Measurements from ENCODE around the gene FANCM. TPM values are rescaled to one million over a fixed set of nuclear protein-coding genes. Genes with fewer than 3 reads are reported as not detected.

FANCM gene
- total and polyA plus RNA-seq, 2 experiments from 2014 or later: 19.6 to 21.1 TPM

DNA sequence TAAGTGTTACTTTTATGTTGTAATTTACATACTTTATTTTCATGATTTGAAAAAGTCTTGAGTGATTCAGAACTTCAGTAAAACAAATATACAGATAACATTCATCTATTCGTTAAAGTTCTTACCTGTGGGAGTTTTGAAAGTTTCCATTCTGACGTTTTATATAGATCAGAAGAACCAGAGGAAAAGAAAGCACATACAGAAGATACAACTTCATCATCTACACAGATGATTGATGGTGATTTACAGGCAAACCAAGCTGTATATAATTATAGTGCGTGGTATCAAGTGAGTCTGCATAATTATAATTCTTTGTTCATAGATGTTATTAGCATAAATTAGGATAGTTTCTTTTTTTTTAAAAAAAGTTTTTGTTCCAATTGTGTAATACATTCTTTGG, 21.4 kb upstream of the FANCM start:
- TF ChIP-seq ZNF331 (CRISPR knock-in tag; IDR thresholded peaks at IDR 0.05; ENCODE audit: low read depth) (no peak), EZH2 (IDR thresholded peaks at IDR 0.05; ENCODE audit: low read depth, unreplicated experiment) (no peak), STAT1 (IDR thresholded peaks at IDR 0.05; ENCODE audit: unreplicated experiment) (no peak), POLR2AphosphoS5 (IDR thresholded peaks at IDR 0.05; ENCODE audit: low read depth) (no peak), EZH2phosphoT487 (IDR thresholded peaks at IDR 0.05; ENCODE audit: unreplicated experiment) (no peak), NANOG (IDR thresholded peaks at IDR 0.05; ENCODE audit: borderline replicate concordance) (no peak), ZNF114 (CRISPR knock-in tag; IDR thresholded peaks at IDR 0.05) (no peak), JUNB (IDR thresholded peaks at IDR 0.05; ENCODE audit: unreplicated experiment) (no peak), CREB1 (CRISPR knock-in tag; IDR thresholded peaks at IDR 0.05; ENCODE audit: low read depth) (no peak)
- TF ChIP-seq, protein P1, sequence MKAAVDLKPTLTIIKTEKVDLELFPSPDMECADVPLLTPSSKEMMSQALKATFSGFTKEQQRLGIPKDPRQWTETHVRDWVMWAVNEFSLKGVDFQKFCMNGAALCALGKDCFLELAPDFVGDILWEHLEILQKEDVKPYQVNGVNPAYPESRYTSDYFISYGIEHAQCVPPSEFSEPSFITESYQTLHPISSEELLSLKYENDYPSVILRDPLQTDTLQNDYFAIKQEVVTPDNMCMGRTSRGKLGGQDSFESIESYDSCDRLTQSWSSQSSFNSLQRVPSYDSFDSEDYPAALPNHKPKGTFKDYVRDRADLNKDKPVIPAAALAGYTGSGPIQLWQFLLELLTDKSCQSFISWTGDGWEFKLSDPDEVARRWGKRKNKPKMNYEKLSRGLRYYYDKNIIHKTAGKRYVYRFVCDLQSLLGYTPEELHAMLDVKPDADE (IDR thresholded peaks at IDR 0.05): no peak
- TF ChIP-seq, protein P2, sequence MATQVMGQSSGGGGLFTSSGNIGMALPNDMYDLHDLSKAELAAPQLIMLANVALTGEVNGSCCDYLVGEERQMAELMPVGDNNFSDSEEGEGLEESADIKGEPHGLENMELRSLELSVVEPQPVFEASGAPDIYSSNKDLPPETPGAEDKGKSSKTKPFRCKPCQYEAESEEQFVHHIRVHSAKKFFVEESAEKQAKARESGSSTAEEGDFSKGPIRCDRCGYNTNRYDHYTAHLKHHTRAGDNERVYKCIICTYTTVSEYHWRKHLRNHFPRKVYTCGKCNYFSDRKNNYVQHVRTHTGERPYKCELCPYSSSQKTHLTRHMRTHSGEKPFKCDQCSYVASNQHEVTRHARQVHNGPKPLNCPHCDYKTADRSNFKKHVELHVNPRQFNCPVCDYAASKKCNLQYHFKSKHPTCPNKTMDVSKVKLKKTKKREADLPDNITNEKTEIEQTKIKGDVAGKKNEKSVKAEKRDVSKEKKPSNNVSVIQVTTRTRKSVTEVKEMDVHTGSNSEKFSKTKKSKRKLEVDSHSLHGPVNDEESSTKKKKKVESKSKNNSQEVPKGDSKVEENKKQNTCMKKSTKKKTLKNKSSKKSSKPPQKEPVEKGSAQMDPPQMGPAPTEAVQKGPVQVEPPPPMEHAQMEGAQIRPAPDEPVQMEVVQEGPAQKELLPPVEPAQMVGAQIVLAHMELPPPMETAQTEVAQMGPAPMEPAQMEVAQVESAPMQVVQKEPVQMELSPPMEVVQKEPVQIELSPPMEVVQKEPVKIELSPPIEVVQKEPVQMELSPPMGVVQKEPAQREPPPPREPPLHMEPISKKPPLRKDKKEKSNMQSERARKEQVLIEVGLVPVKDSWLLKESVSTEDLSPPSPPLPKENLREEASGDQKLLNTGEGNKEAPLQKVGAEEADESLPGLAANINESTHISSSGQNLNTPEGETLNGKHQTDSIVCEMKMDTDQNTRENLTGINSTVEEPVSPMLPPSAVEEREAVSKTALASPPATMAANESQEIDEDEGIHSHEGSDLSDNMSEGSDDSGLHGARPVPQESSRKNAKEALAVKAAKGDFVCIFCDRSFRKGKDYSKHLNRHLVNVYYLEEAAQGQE (IDR thresholded peaks at IDR 0.05; ENCODE audit: unreplicated experiment): no peak
- TF ChIP-seq, protein P3, sequence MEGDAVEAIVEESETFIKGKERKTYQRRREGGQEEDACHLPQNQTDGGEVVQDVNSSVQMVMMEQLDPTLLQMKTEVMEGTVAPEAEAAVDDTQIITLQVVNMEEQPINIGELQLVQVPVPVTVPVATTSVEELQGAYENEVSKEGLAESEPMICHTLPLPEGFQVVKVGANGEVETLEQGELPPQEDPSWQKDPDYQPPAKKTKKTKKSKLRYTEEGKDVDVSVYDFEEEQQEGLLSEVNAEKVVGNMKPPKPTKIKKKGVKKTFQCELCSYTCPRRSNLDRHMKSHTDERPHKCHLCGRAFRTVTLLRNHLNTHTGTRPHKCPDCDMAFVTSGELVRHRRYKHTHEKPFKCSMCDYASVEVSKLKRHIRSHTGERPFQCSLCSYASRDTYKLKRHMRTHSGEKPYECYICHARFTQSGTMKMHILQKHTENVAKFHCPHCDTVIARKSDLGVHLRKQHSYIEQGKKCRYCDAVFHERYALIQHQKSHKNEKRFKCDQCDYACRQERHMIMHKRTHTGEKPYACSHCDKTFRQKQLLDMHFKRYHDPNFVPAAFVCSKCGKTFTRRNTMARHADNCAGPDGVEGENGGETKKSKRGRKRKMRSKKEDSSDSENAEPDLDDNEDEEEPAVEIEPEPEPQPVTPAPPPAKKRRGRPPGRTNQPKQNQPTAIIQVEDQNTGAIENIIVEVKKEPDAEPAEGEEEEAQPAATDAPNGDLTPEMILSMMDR (conservative IDR thresholded peaks at IDR 0.05; ENCODE audit: low read depth in 2 of 2): no peak
- TF ChIP-seq, protein P4, sequence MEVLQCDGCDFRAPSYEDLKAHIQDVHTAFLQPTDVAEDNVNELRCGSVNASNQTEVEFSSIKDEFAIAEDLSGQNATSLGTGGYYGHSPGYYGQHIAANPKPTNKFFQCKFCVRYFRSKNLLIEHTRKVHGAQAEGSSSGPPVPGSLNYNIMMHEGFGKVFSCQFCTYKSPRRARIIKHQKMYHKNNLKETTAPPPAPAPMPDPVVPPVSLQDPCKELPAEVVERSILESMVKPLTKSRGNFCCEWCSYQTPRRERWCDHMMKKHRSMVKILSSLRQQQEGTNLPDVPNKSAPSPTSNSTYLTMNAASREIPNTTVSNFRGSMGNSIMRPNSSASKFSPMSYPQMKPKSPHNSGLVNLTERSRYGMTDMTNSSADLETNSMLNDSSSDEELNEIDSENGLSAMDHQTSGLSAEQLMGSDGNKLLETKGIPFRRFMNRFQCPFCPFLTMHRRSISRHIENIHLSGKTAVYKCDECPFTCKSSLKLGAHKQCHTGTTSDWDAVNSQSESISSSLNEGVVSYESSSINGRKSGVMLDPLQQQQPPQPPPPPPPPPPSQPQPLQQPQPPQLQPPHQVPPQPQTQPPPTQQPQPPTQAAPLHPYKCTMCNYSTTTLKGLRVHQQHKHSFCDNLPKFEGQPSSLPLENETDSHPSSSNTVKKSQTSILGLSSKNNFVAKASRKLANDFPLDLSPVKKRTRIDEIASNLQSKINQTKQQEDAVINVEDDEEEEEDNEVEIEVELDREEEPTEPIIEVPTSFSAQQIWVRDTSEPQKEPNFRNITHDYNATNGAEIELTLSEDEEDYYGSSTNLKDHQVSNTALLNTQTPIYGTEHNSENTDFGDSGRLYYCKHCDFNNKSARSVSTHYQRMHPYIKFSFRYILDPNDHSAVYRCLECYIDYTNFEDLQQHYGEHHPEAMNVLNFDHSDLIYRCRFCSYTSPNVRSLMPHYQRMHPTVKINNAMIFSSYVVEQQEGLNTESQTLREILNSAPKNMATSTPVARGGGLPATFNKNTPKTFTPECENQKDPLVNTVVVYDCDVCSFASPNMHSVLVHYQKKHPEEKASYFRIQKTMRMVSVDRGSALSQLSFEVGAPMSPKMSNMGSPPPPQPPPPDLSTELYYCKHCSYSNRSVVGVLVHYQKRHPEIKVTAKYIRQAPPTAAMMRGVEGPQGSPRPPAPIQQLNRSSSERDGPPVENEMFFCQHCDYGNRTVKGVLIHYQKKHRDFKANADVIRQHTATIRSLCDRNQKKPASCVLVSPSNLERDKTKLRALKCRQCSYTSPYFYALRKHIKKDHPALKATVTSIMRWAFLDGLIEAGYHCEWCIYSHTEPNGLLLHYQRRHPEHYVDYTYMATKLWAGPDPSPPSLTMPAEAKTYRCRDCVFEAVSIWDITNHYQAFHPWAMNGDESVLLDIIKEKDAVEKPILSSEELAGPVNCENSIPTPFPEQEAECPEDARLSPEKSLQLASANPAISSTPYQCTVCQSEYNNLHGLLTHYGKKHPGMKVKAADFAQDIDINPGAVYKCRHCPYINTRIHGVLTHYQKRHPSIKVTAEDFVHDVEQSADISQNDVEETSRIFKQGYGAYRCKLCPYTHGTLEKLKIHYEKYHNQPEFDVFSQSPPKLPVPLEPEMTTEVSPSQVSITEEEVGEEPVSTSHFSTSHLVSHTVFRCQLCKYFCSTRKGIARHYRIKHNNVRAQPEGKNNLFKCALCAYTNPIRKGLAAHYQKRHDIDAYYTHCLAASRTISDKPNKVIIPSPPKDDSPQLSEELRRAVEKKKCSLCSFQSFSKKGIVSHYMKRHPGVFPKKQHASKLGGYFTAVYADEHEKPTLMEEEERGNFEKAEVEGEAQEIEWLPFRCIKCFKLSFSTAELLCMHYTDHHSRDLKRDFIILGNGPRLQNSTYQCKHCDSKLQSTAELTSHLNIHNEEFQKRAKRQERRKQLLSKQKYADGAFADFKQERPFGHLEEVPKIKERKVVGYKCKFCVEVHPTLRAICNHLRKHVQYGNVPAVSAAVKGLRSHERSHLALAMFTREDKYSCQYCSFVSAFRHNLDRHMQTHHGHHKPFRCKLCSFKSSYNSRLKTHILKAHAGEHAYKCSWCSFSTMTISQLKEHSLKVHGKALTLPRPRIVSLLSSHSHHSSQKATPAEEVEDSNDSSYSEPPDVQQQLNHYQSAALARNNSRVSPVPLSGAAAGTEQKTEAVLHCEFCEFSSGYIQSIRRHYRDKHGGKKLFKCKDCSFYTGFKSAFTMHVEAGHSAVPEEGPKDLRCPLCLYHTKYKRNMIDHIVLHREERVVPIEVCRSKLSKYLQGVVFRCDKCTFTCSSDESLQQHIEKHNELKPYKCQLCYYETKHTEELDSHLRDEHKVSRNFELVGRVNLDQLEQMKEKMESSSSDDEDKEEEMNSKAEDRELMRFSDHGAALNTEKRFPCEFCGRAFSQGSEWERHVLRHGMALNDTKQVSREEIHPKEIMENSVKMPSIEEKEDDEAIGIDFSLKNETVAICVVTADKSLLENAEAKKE (CRISPR knock-in tag; IDR thresholded peaks at IDR 0.05): no peak
- Mint-ChIP-seq H3K4me3 (no peak overlapping the region), H3K27ac (no peak overlapping the region), H3K36me3 (ENCODE audit: low read depth) (peaks cover 69% of the 10 kb centered on the region), H3K4me1 (no peaks in the 10 kb centered on the region), H3K9me3 (no peaks in the 10 kb centered on the region), H3K27me3 (ENCODE audit: insufficient read depth, low read depth, poor library complexity) (no peaks in the 10 kb centered on the region)
- DNase-seq (ENCODE audit: low spot score) (no peak), ATAC-seq (no peak)
- no peaks in the 10 kb centered on the region for H3K79me2 ChIP-seq (replicated peaks; ENCODE audit: insufficient read depth)
- H2AFZ ChIP-seq: no peak overlapping the region
- H3K36me3 ChIP-seq (ENCODE audit: insufficient read depth): peaks cover 62% of the 10 kb centered on the region
- H4K20me1 ChIP-seq (replicated peaks; ENCODE audit: insufficient read depth): 0 out of 2 replicates have a peak, but pooled peaks cover 11% of the 10 kb centered on the region
- H3K27ac ChIP-seq (ENCODE audit: low read depth): no peak overlapping the region
- no peaks in the 10 kb centered on the region for H3K9me2 ChIP-seq (ENCODE audit: insufficient read depth)
- H3F3A ChIP-seq (replicated peaks; ENCODE audit: low read depth): no peaks in the 10 kb centered on the region; the same call in 1 of the 2 replicates
- no peak overlapping the region for H3K4me3 ChIP-seq
- H3K27me3 ChIP-seq (ENCODE audit: insufficient read depth): no peaks in the 10 kb centered on the region
- H3K4me2 ChIP-seq: no peak overlapping the region
- H3K4me1 ChIP-seq (ENCODE audit: insufficient read depth): no peaks in the 10 kb centered on the region

All from GM23338 (cell line).